GM04504 (cell line): ENCODE results near the gene PLEKHA6.
"Not testable (repeated sequence)": the region's sequence is repeated elsewhere in the genome, so short reads cannot be mapped to it uniquely, and the experiment has no call there.

ENCODE experiments used
- DNase-seq: peaks from one replicate; pipeline ENCODE4 v3.0.0-alpha.2; 2012; ENCODE audit warnings: low read depth

PLEKHA6 gene

GRCh38 chr1:204335085-204335484 lies 24.6 kb downstream of the PLEKHA6 start:
- DNase-seq, result no peak

- DNase-seq, result no peak
Observed at GRCh38 chr1:204334455-204334854, 25.3 kb downstream of the PLEKHA6 start.

GRCh38 chr1:204333427-204333826 lies 26.3 kb downstream of the PLEKHA6 start:
- no peak for DNase-seq

GRCh38 chr1:204331847-204332487 lies 27.8 kb downstream of the PLEKHA6 start:
- DNase-seq, result no peak

GRCh38 chr1:204331275-204331674 lies 28.5 kb downstream of the PLEKHA6 start:
- no peak for DNase-seq

- not testable (repeated sequence) for DNase-seq
Observed at GRCh38 chr1:204327870-204328269, 31.9 kb downstream of the PLEKHA6 start.

- no peak for DNase-seq
Observed at GRCh38 chr1:204327359-204327758, 32.4 kb downstream of the PLEKHA6 start.

- DNase-seq, result no peak
Observed at GRCh38 chr1:204326771-204327300, 32.9 kb downstream of the PLEKHA6 start.

GRCh38 chr1:204325944-204326343 lies 33.8 kb downstream of the PLEKHA6 start:
- DNase-seq, result no peak

- peak; percentile 64 for DNase-seq
Observed at GRCh38 chr1:204323887-204324286, 35.8 kb downstream of the PLEKHA6 start.

GRCh38 chr1:204322339-204322868 lies 37.3 kb downstream of the PLEKHA6 start:
- DNase-seq, result no peak

GRCh38 chr1:204321665-204322064 lies 38.1 kb downstream of the PLEKHA6 start:
- DNase-seq, result no peak

- DNase-seq, result no peak
Observed at GRCh38 chr1:204321051-204321450, 38.7 kb downstream of the PLEKHA6 start.

- peak; percentile 50 for DNase-seq
Observed at GRCh38 chr1:204320382-204320804, 39.3 kb downstream of the PLEKHA6 start.

- DNase-seq, result peak; percentile 77
Observed at GRCh38 chr1:204319462-204319861, 40.3 kb downstream of the PLEKHA6 start.

GRCh38 chr1:204319027-204319426 lies 40.7 kb downstream of the PLEKHA6 start:
- no peak for DNase-seq

GRCh38 chr1:204318324-204318723 lies 41.4 kb downstream of the PLEKHA6 start:
- no peak for DNase-seq

GRCh38 chr1:204317170-204317569 lies 42.6 kb downstream of the PLEKHA6 start:
- DNase-seq, result no peak

- DNase-seq, result no peak
Observed at GRCh38 chr1:204316164-204316563, 43.6 kb downstream of the PLEKHA6 start.

GRCh38 chr1:204314893-204315658 lies 44.7 kb downstream of the PLEKHA6 start:
- DNase-seq, result no peak

GRCh38 chr1:204314171-204314892 lies 45.4 kb downstream of the PLEKHA6 start:
- DNase-seq, result no peak

GRCh38 chr1:204313675-204314074 lies 46.1 kb downstream of the PLEKHA6 start:
- no peak for DNase-seq
